OCI-LY7 (cell line): Measurements from ENCODE around the gene MUC5B. TPM values are rescaled to one million over a fixed set of nuclear protein-coding genes. Genes with fewer than 3 reads are reported as not detected.

Source experiments
- BruUV-seq: library from RNA; stranded (reverse); fragments of 400-500 nt; replicated peaks from 2 replicates; lab custom pipeline; 2021; lab: Mats Ljungman, UMichigan
- CTCF ChIA-PET: fragments of 300-600 bp; sonication (Branson Sonifier 250); formaldehyde crosslinking; loops from one replicate; lab custom pipeline; 2022; ENCODE audit warnings: antibody characterized with exemption; ENCODE audit not compliant: unreplicated experiment; lab: Charles Lee
- POLR2A ChIA-PET: fragments of 300-600 bp; sonication (Branson Sonifier 250); formaldehyde crosslinking; loops from one replicate; lab custom pipeline; 2022; ENCODE audit warnings: antibody characterized with exemption; lab: Charles Lee
- DNase-seq: peaks from one replicate; pipeline ENCODE4 v3.0.0-alpha.2; 2015; ENCODE audit warnings: low spot score
- H2AFZ ChIP-seq: fragments of 200-600 bp; sonication (generic), shearing (Covaris generic); 2 replicates; pipeline ENCODE4 v1.6.1; 2014; ENCODE audit warnings: mild to moderate bottlenecking, antibody characterized with exemption, low read length, moderate library complexity
- H3K27ac ChIP-seq: fragments of 200-600 bp; sonication (generic); 2 replicates; pipeline ENCODE4 v1.5.1; 2014; ENCODE audit warnings: mixed run types, low read depth, mild to moderate bottlenecking, moderate library complexity, low read length, inconsistent platforms; ENCODE audit not compliant: poor library complexity, severe bottlenecking
- H3K36me3 ChIP-seq: fragments of 200-600 bp; sonication (generic); 2 replicates; pipeline ENCODE4 v1.6.1; 2014; ENCODE audit warnings: mild to moderate bottlenecking, antibody characterized with exemption, low read length, moderate library complexity, mixed read lengths; ENCODE audit not compliant: insufficient read depth
- H3K4me1 ChIP-seq: fragments of 200-600 bp; sonication (generic); 2 replicates; pipeline ENCODE4 v1.5.1; 2014; ENCODE audit warnings: mild to moderate bottlenecking, low read length; ENCODE audit not compliant: insufficient read depth, poor library complexity, severe bottlenecking
- H3K4me2 ChIP-seq: fragments of 200-600 bp; sonication (generic); 2 replicates; pipeline ENCODE4 v1.6.1; 2014; ENCODE audit warnings: mild to moderate bottlenecking, low read length
- H3K4me3 ChIP-seq: fragments of 200-600 bp; sonication (generic); 2 replicates; pipeline ENCODE4 v1.5.1; 2014; ENCODE audit warnings: mild to moderate bottlenecking, low read depth, low read length; ENCODE audit not compliant: poor library complexity, severe bottlenecking
- H3K79me2 ChIP-seq: fragments of 200-600 bp; sonication (generic); 2 replicates; pipeline ENCODE4 v1.6.1; 2016; ENCODE audit warnings: low read depth, mild to moderate bottlenecking, low read length, moderate library complexity, mixed read lengths; ENCODE audit not compliant: insufficient read depth
- H3K9me2 ChIP-seq: fragments of 200-600 bp; sonication (generic); 2 replicates; pipeline ENCODE4 v1.6.1; 2016; ENCODE audit warnings: mild to moderate bottlenecking, low read length, mixed read lengths; ENCODE audit not compliant: insufficient read depth
- H3K9me3 ChIP-seq: fragments of 200-600 bp; sonication (generic); 2 replicates; pipeline ENCODE4 v1.6.1; 2014; ENCODE audit warnings: mild to moderate bottlenecking, mixed run types, low read length, mixed read lengths
- H4K20me1 ChIP-seq: fragments of 200-600 bp; sonication (generic); 2 replicates; pipeline ENCODE4 v1.6.1; 2014; ENCODE audit warnings: mild to moderate bottlenecking, antibody characterized with exemption, low read length, moderate library complexity, mixed read lengths; ENCODE audit not compliant: insufficient read depth
- EZH2phosphoT487 ChIP-seq: fragments of 200-600 bp; sonication (generic); IDR thresholded peaks from 2 replicates; pipeline ENCODE4 v1.6.1; 2018; ENCODE audit warnings: low read depth, borderline replicate concordance, mild to moderate bottlenecking, mixed run types, antibody characterized with exemption, low read length, moderate library complexity, mixed read lengths
- intact Hi-C: fragments of 100-400 bp; cut with micrococcal nuclease; formaldehyde crosslinking; loops from one replicate; pipeline ENCODE4 v1.10.0; 2022; ENCODE audit not compliant: unreplicated experiment
- total RNA-seq, 2 experiments: library from RNA; depleted of rRNA in 1 of 2; stranded (reverse); fragments of >200 nt in 1 of 2; shearing (Covaris generic) in 1 of 2; gene quantifications; 2 replicates each; pipeline ENCODE4 v1.2.3, GENCODE V29; 2014 to 2022
- TF ChIP-seq, protein P1 (sequence below): fragments of 200-600 bp; sonication (generic); conservative IDR thresholded peaks from 2 replicates; pipeline ENCODE4 v1.5.1; 2014; ENCODE audit warnings: mild to moderate bottlenecking, antibody characterized with exemption, low read length, moderate library complexity, mixed read lengths

The MUC5B gene
- total RNA-seq, 2 experiments from 2014 or later, result under 0.01 TPM; not detected in 1

DNA sequence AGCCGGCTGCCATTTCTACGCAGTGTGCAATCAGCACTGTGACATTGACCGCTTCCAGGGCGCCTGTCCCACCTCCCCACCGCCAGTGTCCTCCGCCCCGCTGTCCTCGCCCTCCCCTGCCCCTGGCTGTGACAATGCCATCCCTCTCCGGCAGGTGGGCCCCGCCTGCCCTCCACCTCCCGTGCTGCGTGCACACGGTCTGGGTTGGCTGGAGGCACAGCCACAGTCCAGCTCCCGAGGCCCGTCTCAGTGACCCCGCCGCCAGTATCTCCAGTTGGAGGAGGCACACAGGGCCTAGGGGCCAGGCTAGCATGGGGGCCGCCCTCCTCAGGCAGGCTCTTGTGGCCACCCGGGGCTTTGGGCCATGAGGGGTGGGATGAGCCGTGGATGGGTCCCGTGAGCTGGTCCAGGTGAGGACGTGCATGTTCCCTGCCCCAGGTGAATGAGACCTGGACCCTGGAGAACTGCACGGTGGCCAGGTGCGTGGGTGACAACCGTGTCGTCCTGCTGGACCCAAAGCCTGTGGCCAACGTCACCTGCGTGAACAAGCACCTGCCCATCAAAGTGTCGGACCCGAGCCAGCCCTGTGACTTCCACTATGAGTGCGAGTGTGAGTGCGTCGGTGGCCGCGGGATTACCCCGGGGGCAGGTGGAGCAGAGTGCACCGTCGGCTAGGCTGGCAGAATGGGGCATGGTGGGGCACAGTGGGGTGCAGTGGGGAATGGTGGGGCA, 29.7 kb downstream of the MUC5B start:
- no peaks in the 10 kb centered on the region for H3K36me3 ChIP-seq
- H3K27ac ChIP-seq, result no peak overlapping the region
- intact Hi-C loops, result no loop called here

DNA sequence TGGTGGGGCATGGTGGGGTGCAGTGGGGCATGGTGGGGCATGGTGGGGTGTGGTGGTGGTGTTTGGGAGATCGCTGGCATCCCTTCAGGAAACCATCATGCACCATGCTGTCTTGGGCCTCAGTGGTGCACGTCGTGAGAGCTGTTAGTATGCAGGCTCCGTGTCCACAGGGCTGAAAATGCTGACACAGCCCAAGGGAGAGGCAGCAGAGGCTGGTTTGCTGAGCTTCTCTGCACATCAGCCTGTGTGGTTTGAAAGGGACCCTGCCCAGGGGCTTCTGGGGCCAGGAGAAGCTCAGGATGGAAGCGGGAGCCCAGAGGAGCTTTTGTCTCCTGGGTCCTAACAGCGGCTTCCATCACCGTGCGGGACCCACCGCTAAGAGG, 30.2 kb downstream of the MUC5B start:
- no peaks in the 10 kb centered on the region for H3K4me1 ChIP-seq
- TF ChIP-seq, protein P1, sequence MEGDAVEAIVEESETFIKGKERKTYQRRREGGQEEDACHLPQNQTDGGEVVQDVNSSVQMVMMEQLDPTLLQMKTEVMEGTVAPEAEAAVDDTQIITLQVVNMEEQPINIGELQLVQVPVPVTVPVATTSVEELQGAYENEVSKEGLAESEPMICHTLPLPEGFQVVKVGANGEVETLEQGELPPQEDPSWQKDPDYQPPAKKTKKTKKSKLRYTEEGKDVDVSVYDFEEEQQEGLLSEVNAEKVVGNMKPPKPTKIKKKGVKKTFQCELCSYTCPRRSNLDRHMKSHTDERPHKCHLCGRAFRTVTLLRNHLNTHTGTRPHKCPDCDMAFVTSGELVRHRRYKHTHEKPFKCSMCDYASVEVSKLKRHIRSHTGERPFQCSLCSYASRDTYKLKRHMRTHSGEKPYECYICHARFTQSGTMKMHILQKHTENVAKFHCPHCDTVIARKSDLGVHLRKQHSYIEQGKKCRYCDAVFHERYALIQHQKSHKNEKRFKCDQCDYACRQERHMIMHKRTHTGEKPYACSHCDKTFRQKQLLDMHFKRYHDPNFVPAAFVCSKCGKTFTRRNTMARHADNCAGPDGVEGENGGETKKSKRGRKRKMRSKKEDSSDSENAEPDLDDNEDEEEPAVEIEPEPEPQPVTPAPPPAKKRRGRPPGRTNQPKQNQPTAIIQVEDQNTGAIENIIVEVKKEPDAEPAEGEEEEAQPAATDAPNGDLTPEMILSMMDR, result no peak
- no peak for TF ChIP-seq EZH2phosphoT487
- POLR2A ChIA-PET, result no interaction called here
- no peaks in the 10 kb centered on the region for H4K20me1 ChIP-seq
- H2AFZ ChIP-seq, result no peak overlapping the region
- 0 out of 2 replicates have a peak, but pooled peaks cover 3% of the 10 kb centered on the region for H3K9me3 ChIP-seq
- no peak overlapping the region for H3K4me2 ChIP-seq
- DNase-seq, result no peak
- BruUV-seq, result no TSS peak
- no peak overlapping the region for H3K4me3 ChIP-seq
- CTCF ChIA-PET, result no interaction called here
- intact Hi-C loops, result no loop called here
- H3K36me3 ChIP-seq, result no peaks in the 10 kb centered on the region
- H3K27ac ChIP-seq, result no peak overlapping the region
- H3K9me2 ChIP-seq, result no peaks in the 10 kb centered on the region
- no peaks in the 10 kb centered on the region for H3K79me2 ChIP-seq

More for the DNA sequence above, 29.7 kb downstream of the MUC5B start:
- no peak overlapping the region for H3K4me3 ChIP-seq
- 0 out of 2 replicates have a peak, but pooled peaks cover 3% of the 10 kb centered on the region for H3K9me3 ChIP-seq
- H3K9me2 ChIP-seq, result no peaks in the 10 kb centered on the region
- no peaks in the 10 kb centered on the region for H3K79me2 ChIP-seq
- H2AFZ ChIP-seq, result no peak overlapping the region
- H3K4me1 ChIP-seq, result no peaks in the 10 kb centered on the region
- H3K4me2 ChIP-seq, result no peak overlapping the region
- POLR2A ChIA-PET, result no interaction called here
- no peak for DNase-seq
- no peaks in the 10 kb centered on the region for H4K20me1 ChIP-seq
- TF ChIP-seq, protein P1, result no peak
- TF ChIP-seq EZH2phosphoT487, result no peak
- CTCF ChIA-PET, result no interaction called here
- no TSS peak for BruUV-seq

DNA sequence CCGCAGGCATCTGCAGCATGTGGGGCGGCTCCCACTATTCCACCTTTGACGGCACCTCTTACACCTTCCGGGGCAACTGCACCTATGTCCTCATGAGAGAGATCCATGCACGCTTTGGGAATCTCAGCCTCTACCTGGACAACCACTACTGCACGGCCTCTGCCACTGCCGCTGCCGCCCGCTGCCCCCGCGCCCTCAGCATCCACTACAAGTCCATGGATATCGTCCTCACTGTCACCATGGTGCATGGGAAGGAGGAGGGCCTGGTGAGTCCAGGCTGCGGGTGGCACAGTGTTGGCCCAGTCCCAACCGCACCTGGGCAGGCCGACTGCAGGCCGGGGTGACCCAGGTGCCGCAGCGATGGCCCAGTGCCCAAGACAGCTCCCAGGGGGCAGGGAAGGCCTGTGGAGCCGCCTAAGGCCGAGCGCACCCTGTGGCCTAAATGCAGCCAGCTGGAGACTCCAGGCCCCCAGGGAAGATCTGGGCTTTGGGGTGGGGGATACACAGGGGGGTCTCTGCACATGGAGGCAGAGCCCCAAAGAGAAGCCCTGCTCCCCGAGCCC, 31.3 kb downstream of the MUC5B start:
- no peak overlapping the region for H3K4me3 ChIP-seq
- ChIA-PET CTCF (no interaction called here), POLR2A (no interaction called here)
- 0 out of 2 replicates have a peak, but pooled peaks cover 3% of the 10 kb centered on the region for H3K9me3 ChIP-seq
- H3K79me2 ChIP-seq, result no peaks in the 10 kb centered on the region
- no peak for DNase-seq
- no peak overlapping the region for H3K4me2 ChIP-seq
- no peak for TF ChIP-seq EZH2phosphoT487
- TF ChIP-seq, protein P1, result no peak
- H3K9me2 ChIP-seq, result no peaks in the 10 kb centered on the region
- H2AFZ ChIP-seq, result no peak overlapping the region
- intact Hi-C loops, result no loop called here
- H3K27ac ChIP-seq, result no peak overlapping the region
- H3K4me1 ChIP-seq, result no peaks in the 10 kb centered on the region
- no TSS peak for BruUV-seq
- H4K20me1 ChIP-seq, result no peaks in the 10 kb centered on the region
- H3K36me3 ChIP-seq, result no peaks in the 10 kb centered on the region
